Endothelial cell of umbilical vein (primary cell): ENCODE data around the gene TNFRSF14. TPM values are rescaled to one million over a fixed set of nuclear protein-coding genes. Genes with fewer than 3 reads are reported as not detected.
"Not testable (repeated sequence)": the region's sequence is repeated elsewhere in the genome, so short reads cannot be mapped to it uniquely, and the experiment has no call there.

Experiments used
- BruUV-seq: library from RNA; stranded (reverse); fragments of 400-500 nt; replicated peaks from 2 replicates; lab custom pipeline; 2021; lab: Mats Ljungman, UMichigan
- CTCF ChIA-PET: fragments of 300-600, 350-600 bp; sonication (Branson Sonifier 250); formaldehyde crosslinking; loops from one replicate; lab custom pipeline; 2021; ENCODE audit warnings: antibody characterized with exemption, inconsistent platforms; lab: Charles Lee
- POLR2A ChIA-PET: fragments of 300-600, 350-600 bp; sonication (Branson Sonifier 250); formaldehyde crosslinking; loops from one replicate; lab custom pipeline; 2021; ENCODE audit warnings: antibody characterized with exemption, inconsistent platforms; lab: Charles Lee
- DNase-seq: peaks from one replicate; pipeline ENCODE4 v3.0.0-alpha.2; 2011; ENCODE audit warnings: low read depth, low spot score
- FAIRE-seq: peaks from 2 replicates; lab custom pipeline; 2011; peaks lifted over from hg19 to GRCh38; lab: Jason Lieb, UNC
- H2AFZ ChIP-seq: 2 replicates; pipeline ENCODE4 v1.6.0; 2012; ENCODE audit warnings: low read depth, low read length, control low read depth, inconsistent platforms
- H3K27ac ChIP-seq: 2 replicates; pipeline ENCODE4 v1.5.1; 2011; ENCODE audit warnings: low read depth, mild to moderate bottlenecking, control low read depth, low read length, moderate library complexity; ENCODE audit not compliant: insufficient read depth
- H3K27me3 ChIP-seq, 2 experiments: 2 replicates each; pipeline versions ENCODE4 v1.6.0 to v1.6.1; 2011; ENCODE audit warnings: low read length in 2 of 2, mixed read lengths in 1 of 2; ENCODE audit not compliant: control insufficient read depth in 2 of 2, insufficient read depth in 2 of 2
- H3K36me3 ChIP-seq, 2 experiments: 2 replicates in 1 of 2; 3 replicates in 1 of 2; pipeline ENCODE4 v1.5.1; 2011; ENCODE audit warnings: low read length in 2 of 2, mild to moderate bottlenecking in 1 of 2, moderate library complexity in 1 of 2; ENCODE audit not compliant: control insufficient read depth in 2 of 2, insufficient read depth in 2 of 2; ENCODE audit errors: extremely low read depth in 1 of 2
- H3K4me1 ChIP-seq: 3 replicates; pipeline ENCODE4 v1.5.1; 2011; ENCODE audit warnings: mild to moderate bottlenecking, low read length; ENCODE audit not compliant: control insufficient read depth, insufficient read depth; ENCODE audit errors: extremely low read depth
- H3K4me2 ChIP-seq: 2 replicates; pipeline ENCODE4 v1.6.1; 2011; ENCODE audit warnings: low read length, control low read depth, mixed read lengths; ENCODE audit not compliant: insufficient read depth
- H3K4me3 ChIP-seq, 3 experiments: fragments of 200-600 bp in 1 of 3; sonication (generic), shearing (Covaris generic) in 1 of 3; replicated peaks in 1 of 3; 2 replicates each; pipeline ENCODE4 v1.5.1; 2011 to 2016; ENCODE audit warnings: control low read depth in 3 of 3, low read length in 3 of 3, mild to moderate bottlenecking in 2 of 3, inconsistent platforms in 1 of 3, low read depth in 1 of 3, moderate library complexity in 1 of 3; ENCODE audit not compliant: insufficient read depth in 1 of 3
- H3K79me2 ChIP-seq: 2 replicates; pipeline ENCODE4 v1.6.0; 2012; ENCODE audit warnings: low read length, inconsistent platforms; ENCODE audit not compliant: control insufficient read depth, insufficient read depth
- H3K9ac ChIP-seq: replicated peaks from 2 replicates; pipeline ENCODE3; 2011; ENCODE audit warnings: low read length, control low read depth; ENCODE audit not compliant: insufficient read depth; ENCODE audit errors: extremely low read depth
- H3K9me1 ChIP-seq: replicated peaks from 3 replicates; pipeline ENCODE4 v1.6.0; 2011; ENCODE audit warnings: mild to moderate bottlenecking, low read length; ENCODE audit not compliant: control insufficient read depth, insufficient read depth; ENCODE audit errors: extremely low read depth
- H3K9me3 ChIP-seq: replicated peaks from 2 replicates; pipeline ENCODE4 v1.5.1; 2012; ENCODE audit warnings: low read length, inconsistent platforms; ENCODE audit not compliant: control insufficient read depth, insufficient read depth
- H4K20me1 ChIP-seq: replicated peaks from 2 replicates; pipeline ENCODE3; 2011; ENCODE audit warnings: mild to moderate bottlenecking, low read length; ENCODE audit not compliant: control insufficient read depth, insufficient read depth; ENCODE audit errors: extremely low read depth
- FOS ChIP-seq: IDR thresholded peaks from 2 replicates; pipeline ENCODE4 v1.6.1; 2011; ENCODE audit warnings: mild to moderate bottlenecking, low read length, moderate library complexity, borderline replicate concordance; ENCODE audit not compliant: insufficient read depth
- JUN ChIP-seq: IDR thresholded peaks from 2 replicates; pipeline ENCODE4 v1.6.1; 2011; ENCODE audit warnings: borderline replicate concordance, low read depth; ENCODE audit not compliant: insufficient read length, insufficient read depth
- POLR2AphosphoS5 ChIP-seq: IDR thresholded peaks from 2 replicates; pipeline ENCODE4 v1.6.1; 2012; ENCODE audit warnings: low read depth, mild to moderate bottlenecking, control low read depth, low read length, moderate library complexity; ENCODE audit not compliant: insufficient read depth
- dilution Hi-C: fragments of 300-500 bp; cut with MboI; formaldehyde crosslinking; loops from one replicate; pipeline ENCODE4 v1.15.0; 2019; ENCODE audit warnings: low sequenced_read_pairs; ENCODE audit not compliant: extremely low pct_ligation_motif_present
- intact Hi-C: fragments of 100-400 bp; cut with micrococcal nuclease; formaldehyde crosslinking; loops from one replicate; pipeline ENCODE4 v1.10.0; 2022
- polyA plus RNA-seq, 4 experiments: library from polyadenylated mRNA; depleted of rRNA in 3 of 4; stranded (reverse) in 3 of 4; unstranded in 1 of 4; fragments of >200 nt; gene quantifications; 2 replicates each; pipeline versions ENCODE4 v1.2.1 to v1.2.3, GENCODE V29; 2011 to 2012; ENCODE audit warnings: missing spikeins in 1 of 4
- total RNA-seq: library from RNA; stranded (reverse); gene quantifications from 2 replicates; pipeline ENCODE4 v1.2.3, GENCODE V29; 2021
- TF ChIP-seq, protein P1 (sequence below), 2 donors: IDR thresholded peaks; 1 replicate in 1 of 2; 2 replicates in 1 of 2; pipeline ENCODE4 v1.5.1; 2011; ENCODE audit warnings: low read length in 2 of 2, mild to moderate bottlenecking in 2 of 2, moderate library complexity in 2 of 2, control low read depth in 1 of 2, inconsistent platforms in 1 of 2, low read depth in 1 of 2; ENCODE audit not compliant: insufficient read depth in 1 of 2; ENCODE audit errors: extremely low read depth in 1 of 2

TNFRSF14 gene
- total and polyA plus RNA-seq, 2 donors (not counting 3 experiments of a cell fraction or from before 2014, with no cell fraction given) = 40.9 to 49.4 TPM

DNA sequence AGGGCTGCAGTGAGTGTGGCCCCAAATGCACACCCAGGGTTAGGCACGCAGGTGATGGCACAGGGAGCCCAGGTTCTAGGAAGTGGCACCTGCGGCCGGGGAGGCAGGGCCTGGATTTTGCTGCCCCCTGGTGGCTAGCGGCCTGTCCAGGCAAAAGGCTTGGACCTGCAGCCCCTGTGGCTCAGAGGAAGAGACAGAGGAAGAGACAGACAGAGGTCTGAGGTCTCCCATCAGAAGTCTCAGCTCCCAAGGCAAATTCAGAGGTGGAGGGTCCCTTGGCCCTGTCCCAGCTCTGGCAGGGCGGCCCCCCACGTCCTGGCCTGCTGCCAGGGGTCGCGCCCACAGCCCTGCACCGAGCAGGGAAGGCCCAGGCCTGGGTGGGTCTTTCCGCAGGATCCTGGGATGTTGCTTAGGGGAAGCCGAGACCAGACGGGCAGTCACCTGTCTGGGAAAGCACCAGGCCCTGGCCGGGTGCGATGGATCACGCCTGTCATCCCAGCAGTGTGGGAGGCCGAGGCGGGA, 8.0 kb upstream of the TNFRSF14 start:
- BruUV-seq = no TSS peak
- peak overlapping the region; percentile 87 for H3K27ac ChIP-seq
- peak overlapping the region; percentile 6 for H2AFZ ChIP-seq
- CTCF ChIA-PET = interaction anchor here (0.6 to 2.5 kb wide), 16 partner anchors 14 to 353 kb away, joined by 3 to 18 read pairs (median 4); partner anchors contain the start of genes FAAP20, PANK4 and PEX10
- POLR2A ChIA-PET = interaction anchor here (0.6 to 1.0 kb wide), 4 partner anchors 21 to 664 kb away, joined by 3 read pairs; partner anchors contain the start of gene PANK4
- H3K27me3 ChIP-seq = no peaks in the 10 kb centered on the region
- no peak overlapping the region for H3K4me3 ChIP-seq
- FAIRE-seq (peak; percentile 83), DNase-seq (peak; percentile 58)
- H3K9me1 ChIP-seq = no peaks in the 10 kb centered on the region
- dilution Hi-C loops (no loop called here), intact Hi-C loops (loop anchor here (1.0 to 2.0 kb wide), 4 partner anchors 30 to 358 kb away; no protein-coding TSS in a partner anchor)
- no peaks in the 10 kb centered on the region for H3K79me2 ChIP-seq
- H3K4me1 ChIP-seq = peaks cover 27% of the 10 kb centered on the region
- peak overlapping the region; percentile 25 for H3K4me2 ChIP-seq
- H4K20me1 ChIP-seq = no peaks in the 10 kb centered on the region
- TF ChIP-seq JUN (no peak), FOS (no peak), POLR2AphosphoS5 (peak; percentile 21)
- TF ChIP-seq, protein P1, sequence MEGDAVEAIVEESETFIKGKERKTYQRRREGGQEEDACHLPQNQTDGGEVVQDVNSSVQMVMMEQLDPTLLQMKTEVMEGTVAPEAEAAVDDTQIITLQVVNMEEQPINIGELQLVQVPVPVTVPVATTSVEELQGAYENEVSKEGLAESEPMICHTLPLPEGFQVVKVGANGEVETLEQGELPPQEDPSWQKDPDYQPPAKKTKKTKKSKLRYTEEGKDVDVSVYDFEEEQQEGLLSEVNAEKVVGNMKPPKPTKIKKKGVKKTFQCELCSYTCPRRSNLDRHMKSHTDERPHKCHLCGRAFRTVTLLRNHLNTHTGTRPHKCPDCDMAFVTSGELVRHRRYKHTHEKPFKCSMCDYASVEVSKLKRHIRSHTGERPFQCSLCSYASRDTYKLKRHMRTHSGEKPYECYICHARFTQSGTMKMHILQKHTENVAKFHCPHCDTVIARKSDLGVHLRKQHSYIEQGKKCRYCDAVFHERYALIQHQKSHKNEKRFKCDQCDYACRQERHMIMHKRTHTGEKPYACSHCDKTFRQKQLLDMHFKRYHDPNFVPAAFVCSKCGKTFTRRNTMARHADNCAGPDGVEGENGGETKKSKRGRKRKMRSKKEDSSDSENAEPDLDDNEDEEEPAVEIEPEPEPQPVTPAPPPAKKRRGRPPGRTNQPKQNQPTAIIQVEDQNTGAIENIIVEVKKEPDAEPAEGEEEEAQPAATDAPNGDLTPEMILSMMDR (IDR thresholded peaks at IDR 0.05; ENCODE audit: extremely low read depth in 1 of 2, insufficient read depth in 1 of 2, low read depth in 1 of 2, low read length in 2 of 2) = peak; percentile 93 to 95
- no peaks in the 10 kb centered on the region for H3K9me3 ChIP-seq
- H3K9ac ChIP-seq = no peak overlapping the region
- H3K36me3 ChIP-seq = no peaks in the 10 kb centered on the region

DNA sequence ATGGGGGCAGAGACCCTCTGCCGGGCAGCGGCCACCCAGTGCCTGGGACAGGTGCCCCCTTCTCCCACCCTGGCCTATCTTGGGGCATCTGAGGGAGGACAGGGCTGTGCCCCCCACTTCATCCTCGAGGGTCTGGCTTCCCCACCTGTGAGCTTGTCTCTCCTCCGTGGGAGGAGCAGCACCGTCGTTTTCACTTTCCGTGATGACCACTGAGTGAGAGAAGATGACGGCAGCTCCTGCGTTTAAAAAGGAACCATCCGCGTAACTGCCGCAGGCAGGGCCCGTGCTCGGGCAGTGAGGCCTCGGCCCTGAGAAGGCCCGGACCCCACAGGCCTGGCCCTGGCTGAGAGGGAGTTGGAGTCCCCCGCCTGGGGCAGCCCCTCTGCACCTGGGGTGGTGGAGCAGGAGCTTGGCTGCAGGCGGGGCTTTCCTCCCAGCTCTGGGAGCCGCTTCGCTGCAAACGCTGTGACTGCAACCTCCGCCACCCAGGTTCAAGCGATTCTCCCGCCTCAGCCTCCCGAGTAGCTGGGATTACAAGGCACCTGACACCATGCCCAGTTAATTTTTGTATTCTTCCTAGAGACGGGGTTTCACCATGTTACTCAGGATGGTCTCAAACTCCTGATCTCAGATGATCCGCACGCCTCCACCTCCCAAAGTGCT, 6.7 kb upstream of the TNFRSF14 start:
- H3K4me1 ChIP-seq = peaks cover 36% of the 10 kb centered on the region
- H3K27me3 ChIP-seq, H3K9me3 ChIP-seq, H3K4me2 ChIP-seq, dilution Hi-C loops, H3K79me2 ChIP-seq, POLR2A ChIA-PET, BruUV-seq, DNase-seq, H3K9me1 ChIP-seq, H3K36me3 ChIP-seq, H4K20me1 ChIP-seq, H3K27ac ChIP-seq, H3K9ac ChIP-seq, H2AFZ ChIP-seq, H3K4me3 ChIP-seq: not testable (repeated sequence)
- intact Hi-C loops = loop anchor here (2.0 kb wide), 1 partner anchor 93 kb away; no protein-coding TSS in a partner anchor
- FAIRE-seq = peak; percentile 8
- CTCF ChIA-PET = interaction anchor here (0.8 to 1.4 kb wide), 5 partner anchors 12 to 136 kb away, joined by 3 to 18 read pairs (median 5); partner anchors contain the start of genes PANK4 and PEX10

DNA sequence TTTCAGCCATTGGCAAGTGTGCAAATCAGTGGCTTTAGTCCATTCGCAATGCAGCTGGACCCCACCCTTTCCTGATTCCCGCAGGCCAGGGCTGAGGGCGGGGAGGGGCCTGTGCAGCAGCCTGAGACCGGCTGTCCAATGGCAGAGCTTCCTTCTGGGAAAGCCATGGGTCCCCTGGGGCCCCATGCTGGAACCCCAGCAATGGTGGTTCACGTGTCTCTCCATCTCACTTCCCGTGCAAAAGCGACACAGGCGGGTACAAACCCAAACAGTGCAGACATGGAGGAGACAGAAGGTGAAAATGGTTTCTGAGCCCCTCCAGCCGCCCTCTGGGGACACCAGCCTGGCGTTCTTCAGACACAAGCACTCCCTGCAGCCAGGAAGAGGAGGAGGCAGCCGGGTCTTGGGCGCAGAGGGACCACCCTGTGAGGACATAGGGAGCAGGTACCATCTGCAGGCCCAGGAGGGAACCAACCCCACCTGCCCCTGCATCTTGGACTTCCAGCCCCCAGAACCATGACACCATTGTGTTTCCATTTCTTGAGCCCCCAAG, 5.8 kb upstream of the TNFRSF14 start:
- H3K4me2 ChIP-seq, DNase-seq, H2AFZ ChIP-seq, H3K79me2 ChIP-seq, H3K9me1 ChIP-seq, H3K27me3 ChIP-seq, H4K20me1 ChIP-seq, H3K27ac ChIP-seq, BruUV-seq, dilution Hi-C loops, intact Hi-C loops, H3K9ac ChIP-seq, H3K9me3 ChIP-seq, POLR2A ChIA-PET, H3K4me3 ChIP-seq, H3K36me3 ChIP-seq: not testable (repeated sequence)
- FAIRE-seq = peak; percentile 98
- CTCF ChIA-PET = interaction anchor here (0.8 kb wide), 1 partner anchor 11 kb away, joined by 4 read pairs; no protein-coding TSS in a partner anchor
- peaks cover 44% of the 10 kb centered on the region for H3K4me1 ChIP-seq
